GM18498 (cell line): ENCODE results near the gene RTP1.
"Not testable (repeated sequence)": the region's sequence is repeated elsewhere in the genome, so short reads cannot be mapped to it uniquely, and the experiment has no call there.

Experiments
- ATAC-seq: cut with Tn5 transposase; IDR thresholded peaks from one replicate; pipeline ENCODE4 v1.9.1; 2021; ENCODE audit warnings: mild to moderate bottlenecking, moderate library complexity; ENCODE audit not compliant: unreplicated experiment

Gene RTP1

DNA sequence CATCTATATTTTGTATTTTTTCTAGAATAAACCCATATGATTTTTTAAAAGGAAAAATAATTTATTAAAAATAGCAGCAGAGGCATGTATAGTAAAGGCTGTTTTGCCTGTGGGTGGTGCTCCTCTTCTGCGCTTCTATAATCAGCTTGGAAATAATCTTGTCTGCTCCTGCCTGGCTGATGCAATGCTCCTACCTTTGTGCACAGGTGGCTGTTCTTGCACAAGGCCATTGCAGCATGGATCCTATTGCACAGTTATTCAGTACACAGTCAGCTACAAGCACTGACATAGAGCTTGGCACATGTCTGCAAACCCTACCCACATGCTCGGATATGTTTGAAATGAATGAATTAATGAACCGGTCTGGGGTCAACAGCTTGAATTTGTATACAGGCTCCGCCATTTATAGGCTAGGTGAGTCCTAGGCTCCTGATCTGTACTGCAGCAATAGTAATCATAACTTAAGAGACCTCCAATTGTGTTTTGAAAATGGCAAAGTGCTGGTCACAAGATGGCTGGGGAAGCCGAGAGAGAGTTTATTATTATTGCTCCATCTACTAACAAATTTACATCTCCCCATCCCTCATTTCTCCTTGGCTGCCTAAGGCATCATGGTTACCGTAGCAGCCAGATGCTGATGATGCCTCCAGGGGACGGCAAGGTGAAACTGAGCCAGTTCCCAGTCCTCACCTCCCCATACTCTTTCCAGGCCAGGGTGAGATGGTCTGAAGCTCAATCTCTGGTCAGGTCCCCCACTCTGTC is 532 bp upstream of the RTP1 start:
- ATAC-seq, result no peak

DNA sequence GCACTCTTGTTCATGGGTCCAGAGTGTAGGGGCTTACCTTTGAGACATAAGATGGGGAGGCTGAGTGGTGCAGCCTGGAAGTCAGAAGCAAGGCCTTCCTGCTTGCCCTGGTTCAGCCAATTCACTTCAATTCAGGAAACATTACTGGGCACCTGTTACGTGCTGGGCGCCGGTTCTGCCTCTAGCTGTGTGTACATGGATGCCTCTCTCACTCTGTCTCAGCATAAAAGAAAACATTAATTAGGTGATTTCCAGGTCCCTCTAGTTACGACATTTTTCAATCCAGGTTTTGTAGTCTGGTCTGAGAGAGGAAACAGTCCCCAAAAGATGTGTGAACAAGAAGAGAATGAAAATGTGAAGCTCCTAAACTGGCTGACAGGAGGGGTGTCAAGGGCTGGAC is 1.2 kb downstream of the RTP1 start:
- no peak for ATAC-seq

DNA sequence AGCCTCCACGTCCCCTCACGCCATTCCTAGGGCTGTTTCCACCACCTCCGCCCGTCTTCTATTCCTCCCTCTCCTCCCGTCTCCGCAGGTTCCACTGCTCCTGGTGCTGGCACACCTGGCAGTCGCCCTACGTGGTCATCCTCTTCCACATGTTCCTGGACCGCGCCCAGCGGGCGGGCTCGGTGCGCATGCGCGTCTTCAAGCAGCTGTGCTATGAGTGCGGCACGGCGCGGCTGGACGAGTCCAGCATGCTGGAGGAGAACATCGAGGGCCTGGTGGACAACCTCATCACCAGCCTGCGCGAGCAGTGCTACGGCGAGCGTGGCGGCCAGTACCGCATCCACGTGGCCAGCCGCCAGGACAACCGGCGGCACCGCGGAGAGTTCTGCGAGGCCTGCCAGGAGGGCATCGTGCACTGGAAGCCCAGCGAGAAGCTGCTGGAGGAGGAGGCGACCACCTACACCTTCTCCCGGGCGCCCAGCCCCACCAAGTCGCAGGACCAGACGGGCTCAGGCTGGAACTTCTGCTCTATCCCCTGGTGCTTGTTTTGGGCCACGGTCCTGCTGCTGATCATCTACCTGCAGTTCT is 2.3 kb downstream of the RTP1 start:
- not testable (repeated sequence) for ATAC-seq

DNA sequence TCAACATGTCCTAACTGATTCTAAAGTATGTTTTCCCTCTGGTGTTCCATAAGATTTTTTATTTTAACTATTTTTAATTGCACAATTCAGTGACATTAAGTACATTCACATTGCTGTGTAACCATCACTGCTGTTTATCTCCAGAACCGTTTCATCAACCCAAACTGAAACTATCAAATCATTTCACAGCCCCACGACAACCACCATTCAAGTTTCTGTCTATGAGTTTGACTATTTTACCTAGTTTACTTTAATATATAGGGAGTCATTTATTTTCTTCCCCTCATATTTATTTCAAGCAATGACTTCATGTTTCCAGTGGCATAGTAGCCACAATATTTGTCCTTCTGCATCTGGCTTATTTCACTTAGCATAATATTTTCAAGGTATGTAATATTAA is 8.4 kb downstream of the RTP1 start:
- ATAC-seq, result no peak

DNA sequence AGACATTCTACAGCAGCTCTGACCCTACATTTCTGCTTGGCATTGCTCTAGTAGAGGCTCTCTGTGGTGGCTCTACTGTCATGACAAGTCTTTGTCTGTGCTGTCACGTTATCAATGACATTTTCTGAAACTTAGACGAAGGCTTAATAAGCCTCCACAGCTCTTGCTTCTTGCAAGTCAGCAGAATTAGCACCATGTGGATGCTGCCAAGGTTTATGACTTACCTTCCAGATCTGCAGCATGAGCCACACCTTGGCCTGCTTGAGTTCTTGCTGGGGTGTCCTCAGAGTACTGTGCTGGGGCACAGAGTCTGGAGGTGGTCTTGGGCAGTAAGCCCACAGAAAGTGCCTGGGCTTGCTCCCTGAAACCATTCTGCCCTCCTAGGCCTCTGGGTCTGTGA is 9.8 kb downstream of the RTP1 start:
- ATAC-seq, result no peak

DNA sequence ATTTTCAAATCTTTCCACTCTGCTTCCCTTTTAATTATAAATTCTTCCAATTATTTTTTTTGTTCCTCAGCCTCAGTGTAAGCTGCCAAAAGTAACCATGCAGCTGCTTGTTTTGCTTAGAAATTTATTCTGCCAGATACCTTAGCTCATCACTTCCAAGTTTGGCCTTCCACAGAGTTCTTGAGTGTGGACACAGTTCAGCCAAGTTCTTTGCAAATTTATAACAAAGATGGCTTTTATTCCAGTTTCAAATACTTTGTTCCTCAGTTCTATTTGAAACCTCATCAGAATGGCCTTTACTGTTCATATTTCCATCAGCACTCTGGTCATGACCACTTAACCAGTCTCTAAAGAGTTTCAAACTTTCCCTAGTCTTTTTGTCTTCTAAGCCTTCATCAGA is 10.3 kb downstream of the RTP1 start:
- no peak for ATAC-seq

DNA sequence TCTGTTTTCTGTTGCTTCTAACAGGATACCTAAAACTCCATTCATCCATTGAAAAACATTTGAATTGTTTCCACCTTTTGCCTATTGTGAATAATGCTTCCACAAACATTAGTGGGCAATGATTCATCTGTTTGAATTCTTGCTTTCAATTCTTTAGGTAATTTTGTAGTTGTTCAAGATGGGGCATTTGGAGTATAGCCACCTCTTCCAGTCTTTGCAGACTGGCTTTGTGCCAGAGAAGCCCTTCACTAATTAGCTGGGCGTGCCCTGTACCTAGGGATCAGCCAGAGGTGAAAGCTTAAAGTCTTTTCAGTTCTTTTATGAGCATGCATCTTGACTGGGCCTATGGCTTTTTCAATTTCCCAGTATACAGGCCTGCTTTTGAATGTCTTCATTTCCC is 10.9 kb downstream of the RTP1 start:
- ATAC-seq, result no peak

DNA sequence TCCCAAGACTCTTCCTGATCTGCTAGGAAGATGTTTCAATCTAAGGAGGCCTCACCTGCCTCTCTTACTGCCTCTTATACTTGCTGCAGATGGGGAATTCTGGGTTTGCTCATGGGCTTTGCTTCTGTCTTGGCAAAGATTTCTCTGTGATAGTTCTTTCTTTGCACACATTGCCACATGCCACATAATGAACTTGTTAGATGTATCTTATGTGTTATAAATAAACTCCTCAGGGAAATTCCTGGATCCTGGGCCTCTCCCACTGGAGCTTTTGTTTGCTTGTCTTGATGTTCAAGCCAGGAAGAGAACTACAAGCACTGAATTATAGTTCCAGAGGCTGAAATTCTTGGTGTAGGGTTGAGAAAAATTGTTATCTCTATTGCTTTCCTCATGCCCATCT is 12.2 kb downstream of the RTP1 start:
- ATAC-seq, result no peak

DNA sequence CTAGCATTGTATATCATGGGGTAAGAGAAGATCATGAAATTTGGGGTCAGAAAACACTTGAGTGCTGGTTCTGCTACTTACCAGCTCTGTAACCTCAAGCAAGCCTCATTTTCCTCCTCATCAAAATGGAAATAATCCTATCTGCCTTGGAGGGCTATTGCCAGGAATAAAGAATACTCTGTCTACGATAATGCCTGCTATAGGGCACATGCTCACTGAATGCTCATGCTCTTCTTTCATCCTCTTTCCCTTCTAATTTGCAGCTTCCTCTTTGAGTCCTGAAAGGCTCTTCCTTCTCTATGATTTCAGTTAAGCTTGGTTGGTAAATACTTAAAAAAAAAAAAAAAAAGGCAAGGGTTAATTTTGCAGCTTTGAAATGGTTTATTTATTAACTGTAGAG is 12.8 kb downstream of the RTP1 start:
- no peak for ATAC-seq

DNA sequence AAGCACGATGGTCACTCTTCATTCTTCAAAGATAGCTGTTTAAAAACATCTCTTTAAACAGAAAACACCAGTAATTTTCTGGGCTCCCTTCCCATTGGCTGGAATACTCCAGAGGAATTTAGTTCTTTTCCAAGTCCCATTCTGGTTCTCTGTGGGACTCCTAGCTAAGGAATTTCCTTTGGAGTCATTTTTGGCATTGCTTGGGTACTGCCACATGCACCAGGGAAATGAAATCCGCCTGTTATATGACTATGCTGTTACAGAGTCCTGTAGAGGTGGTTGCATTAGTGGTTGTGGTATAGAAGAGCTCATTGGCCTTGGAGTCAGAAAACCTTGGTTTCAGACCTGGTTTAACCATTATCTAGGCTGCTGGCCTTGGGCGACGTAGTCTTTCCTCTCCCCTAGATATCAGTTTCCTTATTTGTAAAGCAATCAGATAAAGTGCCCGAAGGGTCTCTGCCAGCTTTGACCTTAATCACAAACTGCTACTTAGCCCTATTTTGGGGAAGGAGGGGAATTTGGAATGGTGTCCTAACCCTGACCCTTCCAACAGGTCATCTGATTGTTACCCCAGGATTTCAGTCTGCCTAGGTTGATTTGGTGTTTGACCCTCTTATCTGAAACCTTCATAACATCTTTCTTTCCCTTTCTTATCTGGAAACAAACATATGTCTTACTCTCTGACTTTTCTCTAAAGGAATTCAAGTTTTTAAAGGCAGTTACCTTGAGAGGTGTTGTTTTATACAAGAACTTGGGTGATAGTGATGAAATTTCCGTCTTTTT is 13.4 kb downstream of the RTP1 start:
- ATAC-seq, result peak; percentile 94

DNA sequence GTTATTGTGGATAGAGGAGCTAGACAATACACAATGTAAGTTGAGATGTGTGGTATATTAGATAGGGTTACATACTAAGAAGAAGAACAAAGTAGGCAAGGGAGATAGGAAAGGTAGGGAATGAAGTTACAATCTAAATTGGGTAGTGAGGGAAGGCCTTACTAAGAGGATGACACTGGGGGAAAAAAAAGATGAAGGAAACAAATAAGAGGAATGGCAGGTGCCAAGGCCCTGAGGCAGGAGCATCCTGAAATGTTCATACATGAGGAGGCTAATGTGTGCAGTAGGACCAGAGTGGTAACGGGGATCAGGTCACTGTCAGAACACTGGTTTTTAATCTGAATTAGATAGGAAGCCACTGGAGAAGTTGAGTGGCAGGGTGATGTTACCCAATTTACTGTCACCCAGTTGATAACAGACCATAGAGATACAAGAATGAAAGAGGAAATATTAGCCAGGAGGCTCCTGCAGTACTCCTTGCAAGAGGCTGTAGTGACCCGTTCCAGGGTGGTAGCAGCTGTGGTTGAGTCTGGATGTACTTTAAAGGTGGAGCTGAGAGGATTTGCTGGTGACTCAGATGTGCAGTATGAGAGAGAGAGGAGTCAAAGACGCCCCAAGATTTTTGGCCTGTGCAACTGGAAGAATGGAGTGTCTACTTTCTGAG is 14.4 kb downstream of the RTP1 start:
- ATAC-seq, result no peak

DNA sequence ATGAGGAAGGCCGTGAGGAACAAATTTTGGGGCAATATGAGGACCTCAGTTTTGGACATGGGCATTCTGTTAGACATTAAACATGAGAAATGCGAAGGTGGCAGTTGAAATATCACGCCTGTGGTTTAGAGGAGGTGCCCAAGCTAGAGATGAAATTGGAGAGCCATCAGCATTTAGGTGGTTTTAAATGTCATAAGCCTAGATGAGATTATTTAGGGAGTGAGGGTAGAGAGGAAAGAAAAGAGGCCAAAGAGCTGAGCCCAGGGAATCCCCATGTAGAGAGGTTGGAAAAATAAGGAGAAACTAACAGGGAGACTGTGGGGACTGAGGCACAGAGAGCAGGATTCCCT is 14.9 kb downstream of the RTP1 start:
- ATAC-seq, result no peak

DNA sequence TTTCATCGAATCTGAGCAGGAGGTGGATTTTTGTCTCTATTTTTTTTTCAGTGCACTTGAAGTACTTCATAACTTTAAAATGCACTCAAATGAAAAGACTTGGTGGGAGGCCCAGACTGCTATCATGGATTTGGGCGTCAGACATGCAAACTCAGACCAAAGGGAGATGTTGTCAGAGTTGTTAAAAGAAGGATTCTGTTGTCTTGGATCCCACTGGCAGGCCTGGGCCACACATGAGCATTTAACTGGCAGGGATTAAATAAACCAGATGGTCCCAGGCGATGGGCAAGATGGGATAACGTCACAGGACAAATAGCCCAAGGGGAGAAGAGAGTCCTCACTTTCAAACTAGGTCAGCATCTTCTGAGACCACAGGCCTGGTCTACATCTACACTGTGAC is 15.4 kb downstream of the RTP1 start:
- ATAC-seq, result no peak

DNA sequence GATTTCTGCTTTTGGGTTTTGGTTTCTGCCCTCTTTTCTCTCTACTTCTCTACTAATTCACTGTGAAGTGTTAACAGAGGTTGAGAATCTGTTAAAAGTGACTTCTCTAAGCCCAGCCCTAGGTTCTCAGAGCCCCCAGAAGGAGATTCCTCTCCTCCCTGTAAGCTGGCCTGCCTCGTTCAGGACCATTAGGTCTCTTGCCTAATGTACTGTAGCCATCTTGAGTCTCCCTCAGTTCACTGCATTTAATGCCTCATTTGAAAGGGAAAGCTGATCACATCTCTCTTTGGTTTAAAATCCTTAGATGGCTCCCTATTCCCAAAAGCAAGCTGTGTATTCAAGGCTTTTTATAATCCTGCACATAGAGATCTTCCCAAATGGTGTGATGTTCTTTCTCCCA is 16.3 kb downstream of the RTP1 start:
- ATAC-seq, result no peak

DNA sequence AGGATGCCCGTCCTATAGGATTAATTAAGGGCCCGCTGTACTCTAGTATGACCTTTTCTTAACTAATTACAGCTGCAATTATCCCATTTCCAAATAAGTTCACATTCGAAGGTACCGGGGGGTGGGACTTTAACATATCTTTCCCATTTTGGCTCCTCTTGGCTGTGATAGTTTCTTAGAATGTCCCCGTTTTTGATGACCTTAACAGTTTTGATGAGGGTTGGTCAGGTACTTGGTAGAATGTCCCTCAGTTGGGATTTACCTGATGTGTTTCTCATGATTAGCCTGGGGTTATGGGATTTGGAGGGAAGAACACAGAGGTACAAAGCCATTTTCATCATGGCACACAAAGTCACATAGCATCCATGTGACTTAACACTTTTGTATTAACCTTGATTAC is 18.2 kb downstream of the RTP1 start:
- ATAC-seq, result no peak

DNA sequence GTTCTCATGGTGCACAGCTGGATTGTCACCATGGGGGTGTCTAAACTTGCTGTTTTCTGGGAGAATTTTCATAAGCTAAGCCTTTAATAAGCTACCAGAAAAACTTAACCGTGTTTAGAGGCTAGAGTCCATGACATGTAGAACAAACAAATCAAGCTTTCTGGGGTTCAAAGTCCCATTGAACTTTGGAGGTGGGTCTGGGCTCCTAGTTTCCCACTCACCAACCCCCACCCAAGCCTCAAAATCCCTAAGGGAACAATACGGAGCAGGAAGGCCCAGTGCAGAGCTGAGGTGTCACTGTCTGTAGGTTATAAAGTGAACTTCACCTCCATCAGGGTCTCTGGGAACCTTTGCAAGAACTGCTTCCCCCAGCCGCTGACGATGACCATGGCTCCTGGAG is 25.5 kb downstream of the RTP1 start:
- ATAC-seq, result no peak

DNA sequence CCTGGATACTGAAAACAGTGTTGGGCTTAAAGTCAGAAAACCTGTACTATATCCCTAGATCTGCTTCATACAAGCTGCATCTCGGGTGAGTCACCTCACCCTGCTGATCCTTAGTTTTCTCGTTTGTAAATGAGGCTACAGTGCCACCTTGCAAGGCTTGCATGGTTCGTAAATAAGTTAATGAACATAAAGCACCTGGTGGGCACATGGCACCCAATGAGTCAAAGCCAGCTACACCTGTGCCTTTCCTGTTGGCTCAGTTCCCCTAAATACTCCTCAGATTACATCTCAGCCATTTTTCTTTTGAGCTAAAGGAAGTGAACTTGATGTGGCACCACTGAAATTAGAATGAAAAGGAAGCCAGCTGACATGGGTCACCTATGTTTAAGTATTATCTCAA is 26.5 kb downstream of the RTP1 start:
- no peak for ATAC-seq

DNA sequence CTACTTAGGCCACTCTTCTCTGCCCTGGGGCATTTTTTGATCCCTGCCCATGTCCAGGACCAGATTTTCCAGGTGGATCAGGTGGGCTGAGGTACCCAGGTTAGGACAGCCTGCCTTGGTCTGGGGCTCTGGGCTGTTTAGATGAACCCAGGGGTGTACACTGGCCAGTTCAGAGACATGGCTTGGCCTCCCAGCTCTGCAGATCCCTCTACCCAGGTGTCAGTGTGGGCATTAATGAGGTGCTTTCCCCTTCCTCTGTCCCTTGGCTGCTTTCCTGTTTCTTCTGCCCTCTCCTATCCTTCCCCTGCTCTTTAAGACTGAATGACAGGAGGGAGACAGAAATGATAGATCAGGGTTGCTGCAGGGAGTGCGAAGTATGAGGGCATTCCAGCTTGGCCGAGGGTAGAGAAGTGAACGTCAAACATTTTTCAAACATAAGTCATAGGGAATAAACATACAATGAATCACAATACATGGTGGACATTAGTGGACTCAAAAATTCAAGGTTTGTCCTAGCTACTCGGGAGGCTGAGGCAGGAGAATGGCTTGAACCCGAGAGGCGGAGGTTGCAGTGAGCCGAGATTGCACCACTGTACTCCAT is 30.5 kb downstream of the RTP1 start:
- ATAC-seq, result no peak

DNA sequence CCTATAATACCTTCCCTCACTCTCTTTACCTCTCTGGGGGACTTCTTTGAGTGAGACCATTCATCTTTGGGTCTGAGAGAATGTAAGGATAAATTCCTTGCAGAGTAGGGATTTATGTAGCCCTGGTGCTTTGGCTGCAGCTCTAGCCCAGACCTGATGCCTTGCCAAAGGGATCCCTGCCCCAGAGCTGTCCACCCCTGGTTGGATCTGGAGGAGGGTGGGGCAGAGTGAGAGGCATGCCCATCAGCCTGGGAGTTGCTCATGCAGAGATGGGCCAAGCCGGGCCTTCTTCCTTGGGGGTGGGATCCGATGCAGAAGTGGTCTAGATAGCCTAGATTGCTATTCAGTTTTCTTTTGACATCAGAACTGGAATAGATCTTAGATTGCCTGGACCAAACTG is 31.5 kb downstream of the RTP1 start:
- ATAC-seq, result no peak

DNA sequence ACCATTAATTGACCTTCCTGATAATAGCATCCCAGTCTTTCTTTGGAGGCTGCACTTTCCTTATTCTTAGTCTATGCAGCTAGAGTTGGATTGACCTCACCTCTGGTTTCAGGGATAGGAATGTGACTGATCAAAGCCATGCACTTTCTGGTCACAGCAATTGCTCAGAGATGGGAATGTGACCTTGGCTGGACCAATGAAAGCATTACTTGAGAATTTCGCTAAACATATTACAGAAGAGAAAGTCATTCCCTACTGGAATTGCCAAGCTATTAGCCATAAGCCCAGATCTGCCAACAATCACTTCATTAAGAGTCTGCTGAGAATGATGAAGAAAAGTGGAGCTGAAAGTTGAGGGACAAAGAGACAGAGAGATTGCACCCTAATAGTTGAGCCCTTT is 32.7 kb downstream of the RTP1 start:
- no peak for ATAC-seq

DNA sequence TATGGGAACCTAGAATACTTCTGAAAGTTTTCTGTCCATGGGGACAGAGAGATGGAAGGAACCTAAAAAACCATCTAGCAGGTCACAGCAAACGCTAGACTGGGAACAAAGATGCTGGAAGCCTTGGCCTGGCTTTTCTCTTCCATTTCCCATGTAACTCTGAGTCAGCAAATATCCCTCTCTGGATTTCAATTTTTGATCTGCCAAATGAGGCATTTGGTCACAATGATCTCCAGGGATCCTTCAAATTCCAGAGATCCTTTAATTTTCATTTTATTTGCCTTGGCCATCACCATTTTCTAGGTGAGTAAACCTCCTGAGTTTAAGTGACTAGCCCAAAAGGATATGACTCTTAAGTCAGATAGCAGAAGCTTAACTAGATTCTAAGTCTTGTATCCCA is 39.7 kb downstream of the RTP1 start:
- no peak for ATAC-seq
